Uterus (tissue), 4 donors: ENCODE results near the gene CEP63. TPM values are rescaled to one million over a fixed set of nuclear protein-coding genes. Genes with fewer than 3 reads are reported as not detected.

Experiments
- DNase-seq, 2 donors: peaks; one replicate each; pipeline ENCODE4 v3.0.0-alpha.2; 2019 to 2020
- H3K27ac ChIP-seq, 2 donors: fragments of 200-600 bp; sonication (generic); 1 replicate in 1 of 2; 2 replicates in 1 of 2; pipeline ENCODE4 v1.5.1; 2016 to 2018
- H3K27me3 ChIP-seq, 2 donors: fragments of 200-600 bp; sonication (generic); one replicate each; pipeline ENCODE4 v1.5.1; 2018 to 2019; ENCODE audit warnings: control low read depth in 1 of 2
- H3K36me3 ChIP-seq, 2 donors: fragments of 200-600 bp; sonication (generic); one replicate each; pipeline ENCODE4 v1.5.1; 2019; ENCODE audit warnings: control low read depth in 1 of 2
- H3K4me1 ChIP-seq, 2 donors: fragments of 200-600 bp; sonication (generic); one replicate each; pipeline ENCODE4 v1.5.1; 2018 to 2019; ENCODE audit warnings: control low read depth in 1 of 2
- H3K4me3 ChIP-seq, 2 donors: fragments of 200-600 bp; sonication (generic); 1 replicate in 1 of 2; 2 replicates in 1 of 2; pipeline ENCODE4 v1.5.1; 2018 to 2019; ENCODE audit warnings: mild to moderate bottlenecking in 1 of 2
- H3K9me3 ChIP-seq, 2 donors: fragments of 200-600 bp; sonication (generic); one replicate each; pipeline ENCODE4 v1.5.1; 2019; ENCODE audit warnings: control low read depth in 1 of 2
- POLR2A ChIP-seq, 2 donors: fragments of 450-650 bp; IDR thresholded peaks; one replicate each; pipeline ENCODE4 v1.6.1; 2016; ENCODE audit warnings: antibody characterized with exemption in 2 of 2, mild to moderate bottlenecking in 1 of 2, moderate library complexity in 1 of 2
- intact Hi-C: fragments of 100-400 bp; cut with DNase I; formaldehyde crosslinking; loops from one replicate; pipeline ENCODE4 v1.15.1; 2023; ENCODE audit warnings: low total_unique reads
- total RNA-seq, 4 donors: library from RNA; depleted of rRNA in 3 of 4; stranded (reverse); fragments of >200 nt in 3 of 4; gene quantifications; one replicate each; pipeline versions ENCODE4 v1.1.0 to v1.2.4, GENCODE V29; 2014 to 2023
- TF ChIP-seq, protein P1 (sequence below), 4 experiments: fragments of 200-600 bp in 2 of 4; fragments of 450-650 bp in 2 of 4; sonication (generic) in 2 of 4; IDR thresholded peaks; one replicate each; pipeline ENCODE4 v1.5.1; 2016 to 2019; ENCODE audit warnings: antibody characterized with exemption in 4 of 4, mild to moderate bottlenecking in 2 of 4, moderate library complexity in 1 of 4
- donor health status: DM: yes; HTN: yes; CAD: no.

Gene CEP63
- total RNA-seq, 4 donors from 2014 or later: 5.9 to 25.5 (median 16.5) TPM

DNA sequence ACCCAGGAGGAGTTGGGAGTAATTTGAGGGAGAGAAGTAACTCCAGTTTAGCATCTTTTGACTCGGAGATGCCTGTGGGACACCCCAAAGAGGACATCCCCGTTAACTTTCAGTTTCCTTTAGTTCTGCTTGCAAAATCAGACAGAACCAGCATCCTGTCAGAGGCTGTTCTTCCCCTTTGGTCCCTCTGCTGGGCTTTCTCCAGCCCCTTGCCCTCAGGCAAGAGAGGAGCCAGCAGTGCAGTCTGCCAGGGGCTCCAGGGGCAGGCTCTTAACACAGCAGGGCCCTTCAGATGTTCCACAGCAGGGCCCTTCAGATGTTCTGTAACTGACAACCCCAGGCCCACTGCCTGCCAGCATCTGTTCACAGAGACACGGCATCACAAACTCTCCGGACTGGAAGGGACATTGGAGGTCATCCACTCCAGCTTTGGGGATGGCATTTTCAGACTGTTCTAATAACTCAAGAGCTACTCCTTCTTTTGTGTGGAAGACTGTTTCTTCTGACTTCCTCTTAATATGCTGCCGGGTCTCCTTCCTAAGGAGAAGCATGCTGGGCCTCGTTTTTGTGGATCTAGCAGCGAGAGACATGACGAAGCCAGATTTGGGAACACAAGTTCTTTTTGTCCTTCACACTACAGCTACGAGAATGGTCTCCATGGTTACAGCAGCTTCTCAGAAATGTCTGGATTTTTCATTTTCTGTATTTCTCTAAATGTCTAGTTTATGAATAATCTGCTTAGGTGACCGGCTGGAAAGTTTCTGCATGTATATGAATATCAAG is 113.1 kb downstream of the CEP63 start:
- intact Hi-C loops: no loop called here
- H3K27ac ChIP-seq: no peak overlapping the region

DNA sequence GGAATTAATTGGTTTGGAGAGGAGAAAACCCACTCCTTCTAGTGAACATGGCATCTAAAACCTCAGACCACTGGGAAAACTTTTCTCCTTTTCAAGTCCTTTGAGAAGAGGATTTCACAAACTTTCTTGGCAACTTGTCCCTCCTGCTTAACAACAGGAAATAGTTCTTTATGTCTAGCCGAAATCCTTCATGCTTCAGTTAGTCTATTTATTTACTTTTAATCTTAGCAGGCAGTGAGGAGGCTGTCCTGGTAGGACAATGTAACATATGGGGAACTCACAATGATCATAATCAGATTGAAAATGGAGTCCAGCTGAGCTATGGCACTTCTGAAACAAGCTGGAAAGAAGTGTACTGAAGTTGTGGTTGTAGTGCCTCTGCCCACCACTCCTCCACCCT is 114.3 kb downstream of the CEP63 start:
- DNase-seq: no peak
- Histone ChIP-seq H3K9me3 (no peaks in the 10 kb centered on the region), H3K27me3 (no peaks in the 10 kb centered on the region), H3K27ac (no peak overlapping the region), H3K4me3 (no peak overlapping the region), H3K36me3 (no peaks in the 10 kb centered on the region), H3K4me1 (no peaks in the 10 kb centered on the region)
- no peak for TF ChIP-seq POLR2A (IDR thresholded peaks at IDR 0.05)
- TF ChIP-seq, protein P1, sequence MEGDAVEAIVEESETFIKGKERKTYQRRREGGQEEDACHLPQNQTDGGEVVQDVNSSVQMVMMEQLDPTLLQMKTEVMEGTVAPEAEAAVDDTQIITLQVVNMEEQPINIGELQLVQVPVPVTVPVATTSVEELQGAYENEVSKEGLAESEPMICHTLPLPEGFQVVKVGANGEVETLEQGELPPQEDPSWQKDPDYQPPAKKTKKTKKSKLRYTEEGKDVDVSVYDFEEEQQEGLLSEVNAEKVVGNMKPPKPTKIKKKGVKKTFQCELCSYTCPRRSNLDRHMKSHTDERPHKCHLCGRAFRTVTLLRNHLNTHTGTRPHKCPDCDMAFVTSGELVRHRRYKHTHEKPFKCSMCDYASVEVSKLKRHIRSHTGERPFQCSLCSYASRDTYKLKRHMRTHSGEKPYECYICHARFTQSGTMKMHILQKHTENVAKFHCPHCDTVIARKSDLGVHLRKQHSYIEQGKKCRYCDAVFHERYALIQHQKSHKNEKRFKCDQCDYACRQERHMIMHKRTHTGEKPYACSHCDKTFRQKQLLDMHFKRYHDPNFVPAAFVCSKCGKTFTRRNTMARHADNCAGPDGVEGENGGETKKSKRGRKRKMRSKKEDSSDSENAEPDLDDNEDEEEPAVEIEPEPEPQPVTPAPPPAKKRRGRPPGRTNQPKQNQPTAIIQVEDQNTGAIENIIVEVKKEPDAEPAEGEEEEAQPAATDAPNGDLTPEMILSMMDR (IDR thresholded peaks at IDR 0.05): no peak
- intact Hi-C loops: no loop called here

More for the DNA sequence above, 113.1 kb downstream of the CEP63 start:
- no peaks in the 10 kb centered on the region for H3K4me1 ChIP-seq
- H3K4me3 ChIP-seq: no peak overlapping the region
- DNase-seq: no peak
- TF ChIP-seq, protein P1 (IDR thresholded peaks at IDR 0.05): no peak
- TF ChIP-seq POLR2A (IDR thresholded peaks at IDR 0.05): no peak
- H3K27me3 ChIP-seq: no peaks in the 10 kb centered on the region
- H3K36me3 ChIP-seq: no peaks in the 10 kb centered on the region
- H3K9me3 ChIP-seq: no peaks in the 10 kb centered on the region

DNA sequence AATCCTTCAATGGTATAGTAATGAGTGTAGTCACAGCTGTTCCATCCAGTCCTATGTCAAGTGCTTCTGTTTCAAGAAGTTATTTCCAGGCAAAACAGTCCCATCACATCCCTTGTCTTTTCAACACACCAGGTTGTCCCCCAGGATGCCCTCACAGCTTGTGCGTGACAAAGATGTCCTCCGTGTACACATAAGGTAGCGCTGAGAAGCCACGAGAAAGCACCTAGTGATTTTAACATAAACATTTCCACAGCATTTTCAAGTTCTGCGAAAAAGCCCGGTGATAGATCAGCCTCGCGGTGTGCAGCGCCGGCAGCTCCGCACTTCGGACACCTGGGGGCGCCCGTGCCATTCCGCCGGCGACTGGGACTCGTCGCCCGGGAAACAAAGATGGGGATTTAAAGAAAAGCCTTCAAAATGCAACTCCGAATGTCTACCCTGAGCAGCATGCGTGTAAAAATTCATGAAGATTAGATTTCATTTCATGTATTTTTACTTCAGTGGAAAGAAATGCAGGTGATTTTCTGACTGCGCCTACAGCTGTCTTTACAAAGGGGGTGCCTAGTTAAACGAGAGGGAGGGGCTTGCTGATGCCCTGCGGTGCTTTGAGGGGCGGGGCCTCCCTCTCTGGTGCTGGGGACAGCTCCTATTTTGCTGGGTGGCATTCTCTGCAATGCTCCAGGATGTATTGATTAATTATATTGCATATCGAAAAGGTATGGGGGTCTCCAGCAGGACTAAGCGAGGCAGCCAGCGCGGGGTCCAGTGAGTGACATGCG is 115.0 kb downstream of the CEP63 start:
- Histone ChIP-seq H3K27me3 (no peaks in the 10 kb centered on the region), H3K36me3 (no peaks in the 10 kb centered on the region), H3K27ac (no peak overlapping the region), H3K4me3 (no peak overlapping the region), H3K4me1 (no peaks in the 10 kb centered on the region), H3K9me3 (no peaks in the 10 kb centered on the region)
- peak in 1 of 2 donors; percentile 61 for DNase-seq
- intact Hi-C loops: no loop called here
- TF ChIP-seq, protein P1 (IDR thresholded peaks at IDR 0.05): peak; percentile 74 to 95 (median 84)
- no peak for TF ChIP-seq POLR2A (IDR thresholded peaks at IDR 0.05)

DNA sequence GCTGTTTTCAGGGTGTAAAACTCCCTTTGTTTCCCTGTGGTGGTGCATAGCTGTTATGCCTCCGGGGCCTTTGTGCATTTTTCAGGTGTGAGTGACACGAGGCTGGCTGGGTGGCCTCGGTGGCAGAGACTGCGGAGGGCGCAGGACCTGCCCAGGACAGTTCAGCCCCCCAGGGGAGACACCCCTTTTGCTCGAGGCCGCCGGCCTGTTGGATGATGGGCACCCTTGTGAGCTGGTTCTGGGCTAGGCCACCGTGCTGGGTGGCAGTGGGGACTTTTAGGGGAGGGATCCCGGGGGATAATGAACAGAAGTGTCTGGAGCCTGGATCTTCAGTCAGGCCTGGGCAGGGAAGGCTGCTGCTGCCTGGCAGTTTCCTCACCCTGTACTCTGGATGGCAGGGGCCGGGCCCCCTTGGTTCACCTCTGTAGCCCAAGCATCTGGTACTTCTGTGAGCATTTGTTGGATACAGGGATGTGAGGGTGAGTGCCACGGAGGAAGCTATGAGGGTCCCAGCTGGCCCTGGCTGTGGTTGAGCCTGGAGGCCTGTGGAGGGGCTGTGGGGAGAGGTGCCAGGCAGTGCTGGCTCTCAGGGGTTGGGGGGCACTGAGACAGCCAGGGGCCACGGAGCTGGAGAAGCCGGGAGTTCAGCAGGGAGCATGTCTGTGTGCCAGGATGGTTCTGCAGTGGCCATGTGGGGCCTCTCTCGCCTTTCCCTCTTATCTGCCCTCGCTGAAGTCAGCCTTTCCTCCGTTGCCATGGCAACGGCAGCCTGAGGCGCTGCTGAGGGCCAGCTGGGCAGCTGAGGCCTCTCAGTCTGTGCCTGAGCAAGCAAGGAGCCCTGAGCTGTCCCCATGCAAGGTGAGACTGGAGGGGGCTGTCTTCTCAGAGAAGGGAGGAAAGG is 115.9 kb downstream of the CEP63 start:
- DNase-seq: no peak
- Histone ChIP-seq H3K4me3 (no peak overlapping the region), H3K4me1 (no peaks in the 10 kb centered on the region), H3K36me3 (no peaks in the 10 kb centered on the region), H3K27ac (no peak overlapping the region), H3K27me3 (no peaks in the 10 kb centered on the region), H3K9me3 (no peaks in the 10 kb centered on the region)
- TF ChIP-seq, protein P1 (IDR thresholded peaks at IDR 0.05): no peak
- TF ChIP-seq POLR2A (IDR thresholded peaks at IDR 0.05): no peak
- intact Hi-C loops: no loop called here
